GM21786 (cell line): ENCODE data around the gene ERBB4.

Experiments used
- ATAC-seq: cut with Tn5 transposase; IDR thresholded peaks from one replicate; pipeline ENCODE4 v1.9.1; 2021; ENCODE audit not compliant: unreplicated experiment

The ERBB4 gene

GRCh38 chr2:211846036-211846400, 692.6 kb downstream of the ERBB4 start:
- ATAC-seq, result no peak

- no peak for ATAC-seq
Measured at GRCh38 chr2:211845338-211846035, 693.1 kb downstream of the ERBB4 start.

GRCh38 chr2:211837706-211838105, 700.9 kb downstream of the ERBB4 start:
- ATAC-seq, result no peak

- no peak for ATAC-seq
Measured at GRCh38 chr2:211837206-211837605, 701.4 kb downstream of the ERBB4 start.

- ATAC-seq, result no peak
Measured at GRCh38 chr2:211836409-211836808, 702.2 kb downstream of the ERBB4 start.

GRCh38 chr2:211835695-211836094, 702.9 kb downstream of the ERBB4 start:
- ATAC-seq, result no peak

GRCh38 chr2:211833582-211834279, 704.9 kb downstream of the ERBB4 start:
- no peak for ATAC-seq

- ATAC-seq, result no peak
Measured at GRCh38 chr2:211829725-211830124, 708.9 kb downstream of the ERBB4 start.

GRCh38 chr2:211823886-211824479, 714.6 kb downstream of the ERBB4 start:
- no peak for ATAC-seq

GRCh38 chr2:211822686-211823335, 715.8 kb downstream of the ERBB4 start:
- ATAC-seq, result no peak

GRCh38 chr2:211816754-211817153, 721.8 kb downstream of the ERBB4 start:
- no peak for ATAC-seq

- ATAC-seq, result no peak
Measured at GRCh38 chr2:211812587-211812986, 726.0 kb downstream of the ERBB4 start.

GRCh38 chr2:211802666-211803065, 735.9 kb downstream of the ERBB4 start:
- ATAC-seq, result no peak

GRCh38 chr2:211800001-211800400, 738.6 kb downstream of the ERBB4 start:
- no peak for ATAC-seq

GRCh38 chr2:211798868-211799267, 739.7 kb downstream of the ERBB4 start:
- ATAC-seq, result no peak

- no peak for ATAC-seq
Measured at GRCh38 chr2:211793690-211794089, 744.9 kb downstream of the ERBB4 start.

- no peak for ATAC-seq
Measured at GRCh38 chr2:211789982-211790381, 748.6 kb downstream of the ERBB4 start.

GRCh38 chr2:211766689-211767088, 771.9 kb downstream of the ERBB4 start:
- ATAC-seq, result no peak

- no peak for ATAC-seq
Measured at GRCh38 chr2:211762479-211762878, 776.1 kb downstream of the ERBB4 start.

GRCh38 chr2:211760103-211760502, 778.5 kb downstream of the ERBB4 start:
- ATAC-seq, result no peak

- no peak for ATAC-seq
Measured at GRCh38 chr2:211756266-211756665, 782.3 kb downstream of the ERBB4 start.

- ATAC-seq, result no peak
Measured at GRCh38 chr2:211755187-211755586, 783.4 kb downstream of the ERBB4 start.
